Measurements from ENCODE around the gene GAS7. TPM values are rescaled to one million over a fixed set of nuclear protein-coding genes. Genes with fewer than 3 reads are reported as not detected.

Gene GAS7
- total RNA-seq, 3 donors from 2014 or later: 0.30 to 1.6 (median 0.82) TPM

DNA sequence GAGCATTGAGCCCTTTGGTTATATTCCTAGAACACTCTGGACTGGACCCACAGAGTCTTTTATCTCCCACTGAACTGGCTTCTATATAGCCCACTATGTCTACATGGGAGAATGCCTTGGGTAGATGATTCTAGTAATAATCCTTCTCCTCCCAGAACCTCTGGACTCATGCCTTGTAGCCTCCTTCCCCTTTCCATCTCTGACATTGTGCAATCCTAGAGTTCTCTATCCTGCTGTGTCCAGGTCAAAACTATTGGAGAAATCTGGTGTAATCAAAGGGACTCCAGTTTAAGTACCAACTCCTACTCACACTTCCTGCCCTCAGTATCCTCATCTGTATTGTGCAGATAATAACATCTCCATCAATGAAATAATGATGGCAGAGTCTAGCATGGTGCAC is 302.5 kb downstream of the GAS7 start:
- H3K4me3 Mint-ChIP-seq: no peak overlapping the region
- H3K36me3 Mint-ChIP-seq (ENCODE audit: insufficient read depth): no peaks in the 10 kb centered on the region
- ATAC-seq (no peak), DNase-seq (no peak)
- no peaks in the 10 kb centered on the region for H3K9me3 Mint-ChIP-seq
- H3K4me1 Mint-ChIP-seq (ENCODE audit: low read depth): no peaks in the 10 kb centered on the region
- H3K27me3 Mint-ChIP-seq (ENCODE audit: low read depth): peaks cover 18% of the 10 kb centered on the region

DNA sequence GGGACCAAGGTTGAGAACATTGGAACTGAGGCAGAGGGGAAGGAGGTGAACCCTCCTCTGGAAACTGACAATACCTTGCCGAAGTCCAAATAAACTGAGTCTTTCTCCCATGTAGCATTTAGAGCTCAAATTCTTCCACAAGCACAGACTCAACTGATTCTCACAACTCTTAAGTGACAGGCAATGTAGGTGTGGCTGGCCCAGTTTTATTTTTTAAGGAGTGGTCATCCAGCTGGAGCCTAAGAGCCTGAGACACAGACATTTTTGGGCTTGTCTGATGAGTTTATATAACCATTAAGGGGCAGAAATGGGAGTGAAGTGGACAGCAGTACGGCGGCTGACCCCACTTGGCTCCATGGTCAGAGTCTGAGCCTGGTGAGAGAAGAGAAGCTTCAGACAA is 304.2 kb downstream of the GAS7 start:
- Mint-ChIP-seq H3K27me3 (ENCODE audit: low read depth) (peaks cover 12% of the 10 kb centered on the region), H3K36me3 (ENCODE audit: insufficient read depth) (no peaks in the 10 kb centered on the region), H3K4me1 (ENCODE audit: low read depth) (no peaks in the 10 kb centered on the region), H3K9me3 (no peaks in the 10 kb centered on the region), H3K4me3 (no peak overlapping the region)
- DNase-seq (no peak), ATAC-seq (no peak)

DNA sequence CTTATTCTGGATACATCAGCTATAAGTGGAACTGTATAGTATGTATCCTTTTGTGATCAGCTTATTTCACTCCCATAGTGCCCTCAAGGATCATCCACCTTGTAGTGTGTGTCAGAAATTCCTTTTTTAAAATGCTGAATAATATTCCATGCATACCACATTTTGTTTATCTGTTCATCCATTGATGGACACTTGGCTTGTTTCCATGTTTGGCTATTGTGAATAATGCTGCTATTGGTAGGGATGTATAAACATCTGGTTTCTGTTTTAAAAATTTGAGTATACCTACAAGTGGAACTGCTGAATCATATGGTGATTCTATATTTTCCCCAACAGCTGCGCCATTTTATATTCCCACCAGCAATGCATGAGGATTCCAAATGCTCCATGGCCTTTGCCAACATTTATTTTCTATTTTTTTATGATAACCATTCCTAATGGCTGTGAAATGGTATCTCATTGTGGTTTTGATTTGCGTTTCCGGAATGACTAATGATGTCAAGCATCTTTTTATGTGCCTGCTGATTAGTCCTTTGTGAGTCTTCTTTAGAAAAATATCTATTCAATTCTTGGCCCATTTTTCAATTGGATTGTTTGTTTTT is 304.9 kb downstream of the GAS7 start:
- Mint-ChIP-seq H3K9me3 (no peaks in the 10 kb centered on the region), H3K4me3 (no peak overlapping the region), H3K27me3 (ENCODE audit: low read depth) (peaks cover 9% of the 10 kb centered on the region), H3K36me3 (ENCODE audit: insufficient read depth) (no peaks in the 10 kb centered on the region), H3K4me1 (ENCODE audit: low read depth) (no peaks in the 10 kb centered on the region)
- ATAC-seq (no peak), DNase-seq (no peak)

DNA sequence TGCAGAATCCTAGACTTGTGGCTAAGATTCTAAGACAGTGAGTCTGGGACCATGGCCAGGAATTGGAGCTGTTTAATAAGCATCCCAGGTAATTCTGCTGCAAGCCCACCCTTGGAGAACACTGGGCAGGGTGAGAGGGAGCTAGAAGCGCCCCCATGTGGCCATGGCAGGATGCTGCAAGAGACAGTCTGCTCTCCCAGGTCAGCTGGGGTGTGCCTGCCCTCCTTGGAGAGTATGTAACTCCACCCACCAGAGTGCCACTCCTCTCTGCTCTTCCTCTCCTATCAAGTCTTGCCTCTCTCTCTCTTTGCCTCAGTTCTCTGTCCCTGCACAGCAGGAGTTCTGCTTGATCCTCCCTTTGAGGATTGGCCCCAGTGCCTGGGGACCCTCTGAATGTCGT is 308.3 kb downstream of the GAS7 start:
- H3K4me3 Mint-ChIP-seq: no peak overlapping the region
- DNase-seq: no peak

DNA sequence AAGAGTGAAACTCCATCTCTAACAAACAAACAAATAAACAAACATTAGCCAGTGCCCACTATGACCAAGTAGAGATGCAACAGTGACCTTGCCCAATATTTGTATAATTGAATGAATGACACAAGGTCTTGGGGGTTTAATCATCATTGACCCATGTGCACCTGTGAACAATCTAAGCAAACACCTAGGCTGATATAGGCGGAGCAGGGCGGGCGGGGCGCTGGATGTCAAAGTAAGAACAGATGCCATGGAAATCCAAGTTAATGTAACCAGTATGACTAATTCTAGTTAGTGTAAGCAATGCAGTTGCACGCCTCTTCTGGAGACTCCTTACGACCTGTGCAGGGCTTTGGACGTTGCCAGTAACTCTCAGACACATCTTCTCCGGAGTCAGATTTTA is 310.9 kb downstream of the GAS7 start:
- Mint-ChIP-seq H3K4me1 (ENCODE audit: low read depth) (no peaks in the 10 kb centered on the region), H3K4me3 (no peak overlapping the region), H3K36me3 (ENCODE audit: insufficient read depth) (no peaks in the 10 kb centered on the region), H3K27me3 (ENCODE audit: low read depth) (peaks cover 3% of the 10 kb centered on the region), H3K9me3 (peaks cover 11% of the 10 kb centered on the region)
- ATAC-seq (no peak), DNase-seq (no peak)

More for the DNA sequence above, 308.3 kb downstream of the GAS7 start:
- Mint-ChIP-seq H3K36me3 (ENCODE audit: insufficient read depth) (no peaks in the 10 kb centered on the region), H3K27me3 (ENCODE audit: low read depth) (peaks cover 13% of the 10 kb centered on the region), H3K4me1 (ENCODE audit: low read depth) (no peaks in the 10 kb centered on the region), H3K9me3 (no peaks in the 10 kb centered on the region)
- ATAC-seq: peak in 1 of 2 donors; percentile 18

DNA sequence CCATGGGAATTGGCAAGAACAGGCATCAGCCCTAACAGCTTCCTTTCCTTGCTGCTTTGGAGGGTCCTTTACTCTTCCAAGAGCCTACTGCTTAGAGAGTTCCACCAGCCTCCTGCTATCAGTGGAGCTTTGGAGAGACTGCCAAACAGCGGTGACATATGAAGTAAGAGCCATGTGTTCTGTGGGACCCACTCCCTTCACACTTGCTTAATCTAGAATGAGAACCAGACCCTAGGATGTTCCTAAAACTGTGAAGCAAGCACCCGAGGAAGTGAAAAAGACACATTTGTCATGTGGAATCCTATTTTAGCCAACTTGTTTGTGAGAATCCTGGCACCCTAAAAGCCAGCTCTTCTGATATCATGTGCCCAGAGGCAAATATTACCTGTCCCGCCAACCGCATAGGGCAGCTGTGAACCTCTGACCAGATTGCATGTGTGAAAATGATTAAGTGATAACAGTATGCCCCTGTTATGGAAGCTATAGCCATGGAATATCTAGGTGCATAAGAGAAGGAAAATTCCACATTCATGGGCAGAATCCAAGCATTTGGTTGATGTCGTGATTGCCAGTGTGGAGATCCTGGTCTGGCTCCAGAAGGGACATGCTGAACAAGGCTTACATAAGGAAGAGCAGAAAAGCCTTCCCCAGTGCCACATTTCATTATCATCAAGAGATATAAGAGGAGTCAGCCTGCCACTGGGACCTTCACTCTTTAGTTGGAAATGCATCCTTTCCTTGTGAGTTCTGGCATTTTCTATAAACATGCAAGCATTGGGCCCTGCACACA is 312.1 kb downstream of the GAS7 start:
- Mint-ChIP-seq H3K27me3 (ENCODE audit: low read depth) (peaks cover 3% of the 10 kb centered on the region), H3K36me3 (ENCODE audit: insufficient read depth) (no peaks in the 10 kb centered on the region), H3K4me1 (ENCODE audit: low read depth) (no peaks in the 10 kb centered on the region), H3K4me3 (no peak overlapping the region), H3K9me3 (peaks cover 17% of the 10 kb centered on the region)
- no peak for ATAC-seq
- no peak for DNase-seq

DNA sequence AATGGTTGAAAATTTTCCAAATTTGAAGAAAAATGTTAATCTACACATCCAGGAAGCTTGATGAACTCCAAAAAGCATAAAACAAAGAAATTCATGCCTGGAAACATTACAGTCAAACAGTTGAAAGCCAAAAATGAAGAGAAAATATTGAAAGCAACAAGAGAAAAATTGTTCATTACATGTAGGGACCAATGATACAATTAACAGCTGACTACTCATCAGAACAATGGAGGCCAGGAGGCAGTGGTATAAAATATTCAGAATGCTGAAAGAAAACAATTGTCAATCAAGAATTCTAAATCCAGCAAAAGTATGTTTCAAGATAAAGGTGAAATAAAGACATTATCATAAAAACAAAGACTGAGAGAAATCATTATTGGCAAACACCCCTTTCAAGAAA is 315.0 kb downstream of the GAS7 start:
- H3K36me3 Mint-ChIP-seq (ENCODE audit: insufficient read depth): no peaks in the 10 kb centered on the region
- no peak for ATAC-seq
- H3K27me3 Mint-ChIP-seq (ENCODE audit: low read depth): peaks cover 3% of the 10 kb centered on the region
- peaks cover 17% of the 10 kb centered on the region for H3K9me3 Mint-ChIP-seq
- no peak for DNase-seq
- H3K4me1 Mint-ChIP-seq (ENCODE audit: low read depth): no peaks in the 10 kb centered on the region
- no peak overlapping the region for H3K4me3 Mint-ChIP-seq

DNA sequence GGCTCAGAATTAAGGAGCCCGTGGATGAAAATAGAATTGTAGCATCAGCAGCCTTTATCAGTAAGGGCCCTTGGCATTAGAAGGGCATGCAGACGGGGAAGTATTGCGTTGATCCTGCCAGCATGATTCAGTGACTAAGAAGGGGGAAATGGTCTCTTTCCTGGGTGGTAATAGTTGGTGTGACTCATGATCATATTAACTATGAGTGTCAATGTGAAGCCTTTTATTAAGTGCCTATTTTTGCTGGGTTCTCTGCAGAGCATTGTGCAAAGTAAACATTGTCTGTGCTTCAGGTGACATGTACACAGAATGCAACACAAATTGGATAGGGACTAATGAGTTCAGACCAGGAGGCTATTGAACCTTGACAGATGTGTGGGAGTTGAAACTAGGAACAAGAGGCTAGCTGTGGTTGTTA is 317.8 kb downstream of the GAS7 start:
- ATAC-seq (no peak), DNase-seq (no peak)
- H3K4me1 Mint-ChIP-seq (ENCODE audit: low read depth): no peaks in the 10 kb centered on the region
- no peak overlapping the region for H3K4me3 Mint-ChIP-seq
- H3K36me3 Mint-ChIP-seq (ENCODE audit: insufficient read depth): no peaks in the 10 kb centered on the region
- H3K9me3 Mint-ChIP-seq: peaks cover 17% of the 10 kb centered on the region
- no peaks in the 10 kb centered on the region for H3K27me3 Mint-ChIP-seq (ENCODE audit: low read depth)

DNA sequence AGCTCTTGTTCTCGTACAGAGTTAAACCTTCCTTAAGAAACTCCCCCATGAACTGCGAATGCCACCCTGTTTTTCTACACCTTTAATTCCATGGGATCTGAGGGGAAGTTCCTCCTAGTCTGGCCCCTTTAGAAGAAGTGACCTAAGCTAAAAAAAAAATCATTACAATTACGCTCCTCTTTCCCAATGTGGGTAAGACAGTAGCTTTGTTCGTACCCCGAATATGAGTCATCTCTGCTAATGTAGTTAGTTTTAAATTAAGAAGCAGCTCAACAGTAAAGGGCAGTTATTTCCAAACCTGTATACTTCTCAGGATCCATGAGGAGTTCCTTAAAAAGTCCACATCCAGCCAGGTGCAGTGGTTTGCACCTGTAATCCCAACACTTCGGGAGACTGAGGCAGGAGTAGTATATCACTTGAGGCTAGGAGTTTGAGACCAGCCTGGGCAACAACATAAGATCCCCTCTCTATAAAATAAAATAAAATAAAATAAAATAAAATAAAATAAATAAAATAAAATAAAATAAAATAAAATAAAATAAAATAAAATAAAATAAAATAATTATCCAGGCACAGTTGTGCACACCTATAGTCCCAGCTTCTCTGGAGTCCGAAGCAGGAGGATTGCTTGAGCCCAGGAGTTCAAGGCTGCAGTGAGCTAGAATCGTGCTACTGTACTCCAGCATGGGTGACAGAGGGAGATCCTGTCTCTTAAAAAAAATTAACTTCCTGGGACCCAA is 319.4 kb downstream of the GAS7 start:
- Mint-ChIP-seq H3K4me1 (ENCODE audit: low read depth) (no peaks in the 10 kb centered on the region), H3K4me3 (no peak overlapping the region), H3K9me3 (peaks cover 17% of the 10 kb centered on the region), H3K27me3 (ENCODE audit: low read depth) (no peaks in the 10 kb centered on the region), H3K36me3 (ENCODE audit: insufficient read depth) (no peaks in the 10 kb centered on the region)
- DNase-seq (no peak), ATAC-seq (no peak)

DNA sequence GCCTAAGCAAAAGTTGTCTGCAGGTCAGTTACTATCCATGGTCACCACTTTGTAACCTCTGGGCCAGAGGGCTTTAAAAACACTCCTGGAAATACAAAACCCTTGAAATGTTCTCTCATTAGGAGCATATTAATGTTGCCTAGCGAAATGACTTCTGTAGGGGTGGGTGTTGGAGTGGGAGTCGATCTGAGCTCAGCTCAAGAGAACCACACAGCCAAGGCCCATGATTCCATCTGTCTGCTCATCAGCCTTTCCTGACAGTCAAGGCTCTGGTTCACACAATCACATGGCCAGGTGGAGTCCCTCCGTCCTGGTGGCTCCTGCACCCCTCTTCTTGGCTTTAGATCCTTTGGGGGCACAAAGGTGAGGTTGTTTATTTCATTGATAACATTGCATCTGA is 320.1 kb downstream of the GAS7 start:
- Mint-ChIP-seq H3K9me3 (peaks cover 14% of the 10 kb centered on the region), H3K27me3 (ENCODE audit: low read depth) (no peaks in the 10 kb centered on the region), H3K4me3 (no peak overlapping the region), H3K36me3 (ENCODE audit: insufficient read depth) (no peaks in the 10 kb centered on the region), H3K4me1 (ENCODE audit: low read depth) (no peaks in the 10 kb centered on the region)
- ATAC-seq (no peak), DNase-seq (no peak)

DNA sequence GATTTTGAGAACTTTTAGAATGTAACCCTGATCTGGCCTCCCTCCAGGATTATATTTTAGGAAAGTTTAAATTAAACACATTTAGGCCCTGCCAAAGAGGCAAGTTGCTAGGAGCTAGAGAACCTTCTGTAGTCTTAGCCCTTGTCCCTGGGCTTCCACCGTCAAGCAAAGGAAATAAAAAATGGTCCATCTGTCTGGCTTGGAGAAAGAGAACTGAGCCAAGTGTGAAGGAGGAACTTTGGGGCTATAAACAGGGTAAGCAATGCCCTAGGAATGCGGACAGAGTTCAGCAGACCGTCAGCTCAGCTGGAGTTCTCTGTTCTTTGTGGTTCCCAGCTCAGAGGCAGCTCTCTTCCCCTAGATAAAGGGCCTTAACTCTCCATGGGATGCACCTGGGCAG is 323.0 kb downstream of the GAS7 start:
- no peaks in the 10 kb centered on the region for H3K27me3 Mint-ChIP-seq (ENCODE audit: low read depth)
- H3K9me3 Mint-ChIP-seq: no peaks in the 10 kb centered on the region
- no peaks in the 10 kb centered on the region for H3K4me1 Mint-ChIP-seq (ENCODE audit: low read depth)
- ATAC-seq (no peak), DNase-seq (no peak)
- no peaks in the 10 kb centered on the region for H3K36me3 Mint-ChIP-seq (ENCODE audit: insufficient read depth)
- H3K4me3 Mint-ChIP-seq: no peak overlapping the region

DNA sequence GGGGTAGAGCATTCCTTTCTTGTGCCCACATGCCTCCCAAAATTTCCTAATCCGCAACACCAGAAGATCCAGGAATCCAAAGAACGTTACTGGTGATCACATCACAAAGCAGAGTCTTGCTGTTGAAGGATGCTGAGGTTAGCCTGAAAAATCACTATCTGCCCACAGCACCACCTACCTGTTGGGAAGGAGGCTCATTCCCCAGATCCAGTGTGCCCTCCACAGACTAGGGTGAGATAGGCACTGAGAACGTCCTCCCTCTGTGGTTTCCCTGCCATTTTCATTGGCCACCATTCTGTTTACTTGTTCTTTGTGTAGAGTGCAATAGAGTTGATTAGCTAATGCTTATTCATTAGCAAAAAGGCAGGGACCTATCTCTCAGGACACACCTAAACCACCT is 323.7 kb downstream of the GAS7 start:
- no peaks in the 10 kb centered on the region for H3K36me3 Mint-ChIP-seq (ENCODE audit: insufficient read depth)
- no peaks in the 10 kb centered on the region for H3K27me3 Mint-ChIP-seq (ENCODE audit: low read depth)
- no peaks in the 10 kb centered on the region for H3K4me1 Mint-ChIP-seq (ENCODE audit: low read depth)
- H3K9me3 Mint-ChIP-seq: no peaks in the 10 kb centered on the region
- DNase-seq (no peak), ATAC-seq (no peak)
- H3K4me3 Mint-ChIP-seq: no peak overlapping the region

DNA sequence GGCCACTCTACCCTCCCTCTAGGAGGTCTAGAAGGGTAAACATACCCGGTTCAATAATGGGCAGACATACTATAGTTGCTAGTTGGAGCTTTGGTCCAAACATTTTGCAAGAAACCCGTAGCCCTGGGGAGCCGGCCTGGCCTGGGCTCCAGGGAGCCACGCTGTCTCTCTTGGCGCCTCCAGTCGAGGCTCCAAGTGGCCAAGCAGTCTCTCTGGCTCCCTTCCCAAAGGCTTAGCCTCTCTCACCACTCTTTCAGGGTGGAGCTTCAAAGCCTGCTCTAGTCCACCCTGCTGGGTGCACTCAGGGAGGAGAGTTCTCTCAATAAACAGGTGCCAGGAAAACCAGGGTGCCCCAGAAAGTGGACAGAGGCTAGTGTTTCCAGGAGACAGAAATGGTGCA is 325.6 kb downstream of the GAS7 start:
- Mint-ChIP-seq H3K4me3 (no peak overlapping the region), H3K36me3 (ENCODE audit: insufficient read depth) (no peaks in the 10 kb centered on the region), H3K27me3 (ENCODE audit: low read depth) (no peaks in the 10 kb centered on the region), H3K4me1 (ENCODE audit: low read depth) (no peaks in the 10 kb centered on the region), H3K9me3 (no peaks in the 10 kb centered on the region)
- ATAC-seq: no peak
- no peak for DNase-seq

DNA sequence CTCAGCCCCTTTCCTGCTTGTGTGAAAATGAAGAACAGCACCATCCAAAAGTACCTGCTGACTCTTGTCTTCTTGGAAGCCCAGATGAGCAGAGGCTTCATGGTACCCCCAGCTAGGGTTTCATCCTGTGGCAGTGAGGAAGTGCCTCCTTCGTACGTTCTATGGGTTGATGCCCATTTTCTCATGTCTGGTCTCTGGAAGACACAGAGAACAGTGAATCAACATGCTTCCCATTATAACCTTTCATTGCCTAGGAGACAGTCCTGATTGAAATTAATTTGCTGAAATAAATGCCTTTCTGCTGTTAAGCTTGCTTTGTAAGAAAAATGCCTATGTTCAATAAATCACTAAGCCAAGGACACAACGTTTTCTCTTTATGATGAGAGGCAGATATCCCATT is 329.9 kb downstream of the GAS7 start:
- ATAC-seq (no peak), DNase-seq (no peak)
- no peaks in the 10 kb centered on the region for H3K4me1 Mint-ChIP-seq (ENCODE audit: low read depth)

DNA sequence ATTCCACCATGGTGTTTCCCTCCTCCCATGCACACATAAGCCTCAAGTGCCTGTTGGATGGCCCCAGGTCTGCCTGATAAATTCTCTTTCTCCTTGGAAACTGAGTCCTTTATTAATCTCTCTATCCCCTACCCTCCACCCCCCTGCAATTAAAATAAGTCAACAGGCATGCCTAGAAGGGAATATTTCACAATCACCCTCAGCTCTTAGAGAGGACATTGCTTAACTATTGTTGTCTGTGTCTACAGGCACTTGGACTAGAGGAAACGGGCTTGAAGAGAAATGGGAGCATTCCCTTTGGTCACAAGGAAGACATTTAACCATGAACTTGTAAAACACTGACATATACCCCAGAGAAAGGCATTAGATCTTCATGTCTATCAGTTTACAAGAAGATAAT is 332.8 kb downstream of the GAS7 start:
- no peak for ATAC-seq
- Mint-ChIP-seq H3K36me3 (ENCODE audit: insufficient read depth) (no peaks in the 10 kb centered on the region), H3K27me3 (ENCODE audit: low read depth) (no peaks in the 10 kb centered on the region), H3K9me3 (peaks cover 7% of the 10 kb centered on the region), H3K4me1 (ENCODE audit: low read depth) (no peaks in the 10 kb centered on the region), H3K4me3 (no peak overlapping the region)
- no peak for DNase-seq

More for the DNA sequence above, 329.9 kb downstream of the GAS7 start:
- H3K27me3 Mint-ChIP-seq (ENCODE audit: low read depth): no peaks in the 10 kb centered on the region
- H3K36me3 Mint-ChIP-seq (ENCODE audit: insufficient read depth): no peaks in the 10 kb centered on the region
- no peaks in the 10 kb centered on the region for H3K9me3 Mint-ChIP-seq
- no peak overlapping the region for H3K4me3 Mint-ChIP-seq

Measured in activated T-cell treated with anti-CD3 and anti-CD28 coated beads, Interleukin-2, amount 50 U/mL, for 4 hours (primary cell).